Activated naive CD4-positive, alpha-beta T cell treated with anti-CD3 and anti-CD28 coated beads, Interleukin-2, amount 50 U/mL, for 16 hours (primary cell): ENCODE results near the gene EFNA5.
"Not testable (repeated sequence)": the region's sequence is repeated elsewhere in the genome, so short reads cannot be mapped to it uniquely, and the experiment has no call there.

Experiments
- DNase-seq: peaks from one replicate; pipeline ENCODE4 v3.0.0-alpha.2; 2020

Gene EFNA5

GRCh38 chr5:107352576-107352975, 318.2 kb downstream of the EFNA5 start:
- no peak for DNase-seq

DNA sequence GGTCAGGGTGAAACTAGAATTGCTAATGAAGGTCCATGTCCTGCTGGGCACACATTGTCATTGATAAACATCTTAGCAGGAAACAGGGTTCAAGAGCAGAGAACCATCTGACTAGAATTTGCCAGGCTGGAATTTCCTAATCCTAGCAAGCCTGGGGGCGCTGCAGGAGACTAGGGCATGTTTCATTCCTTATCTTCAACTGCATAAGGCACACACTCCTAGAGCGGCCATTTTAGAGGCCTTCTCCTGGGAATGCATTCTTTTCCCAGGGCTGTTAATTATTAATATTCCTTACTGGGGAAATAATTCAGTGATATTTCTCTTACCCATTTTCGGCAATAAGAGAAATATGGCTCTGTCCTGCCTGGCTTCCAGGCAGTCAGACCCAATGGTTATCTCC, 324.2 kb downstream of the EFNA5 start:
- DNase-seq = not testable (repeated sequence)

DNA sequence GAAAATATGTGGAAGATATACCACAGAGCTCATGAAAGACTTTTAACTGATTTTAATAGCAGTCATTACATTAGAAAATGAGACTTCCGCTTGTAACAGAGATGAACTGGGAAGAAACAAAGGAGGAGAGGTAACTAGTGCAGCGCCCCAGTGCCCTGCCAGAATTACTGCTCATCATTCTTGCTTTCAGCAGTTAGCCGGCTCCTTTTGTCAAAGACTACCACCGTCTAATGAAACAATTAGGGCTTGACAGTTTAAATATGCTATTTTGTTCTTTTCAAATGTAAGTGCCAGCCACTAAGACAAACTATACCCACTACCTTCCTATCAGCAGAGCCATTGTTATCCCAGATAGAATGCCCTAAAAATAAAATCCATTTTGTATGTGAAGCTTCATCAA, 328.4 kb downstream of the EFNA5 start:
- DNase-seq = no peak

GRCh38 chr5:107341376-107342084, 329.2 kb downstream of the EFNA5 start:
- no peak for DNase-seq

DNA sequence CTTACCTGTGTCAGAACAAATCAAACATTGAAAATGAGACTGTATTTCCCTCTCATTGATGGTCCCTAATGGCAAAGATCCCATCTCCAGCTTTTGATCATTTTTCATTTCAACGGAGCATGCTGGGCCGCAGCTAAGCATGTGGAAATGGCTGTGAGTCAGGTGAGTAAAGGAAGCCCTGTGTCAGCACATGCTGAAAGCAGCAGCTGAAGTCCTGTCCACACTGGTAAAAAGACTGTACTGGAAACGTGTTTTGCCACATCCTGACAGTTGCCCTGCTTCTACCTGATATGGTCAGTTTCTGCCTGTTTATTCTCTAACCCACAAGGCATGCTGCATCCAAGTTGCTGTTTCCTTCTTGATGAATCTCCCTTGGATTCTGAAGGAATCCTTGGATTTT, 330.1 kb downstream of the EFNA5 start:
- no peak for DNase-seq

- no peak for DNase-seq
These were observed 332.4 kb downstream of the EFNA5 start for GRCh38 chr5:107338335-107338734.

GRCh38 chr5:107337281-107337680, 333.5 kb downstream of the EFNA5 start:
- no peak for DNase-seq

GRCh38 chr5:107331882-107332281, 338.9 kb downstream of the EFNA5 start:
- no peak for DNase-seq

- DNase-seq = no peak
These were observed 339.4 kb downstream of the EFNA5 start for GRCh38 chr5:107331312-107331711.

DNA sequence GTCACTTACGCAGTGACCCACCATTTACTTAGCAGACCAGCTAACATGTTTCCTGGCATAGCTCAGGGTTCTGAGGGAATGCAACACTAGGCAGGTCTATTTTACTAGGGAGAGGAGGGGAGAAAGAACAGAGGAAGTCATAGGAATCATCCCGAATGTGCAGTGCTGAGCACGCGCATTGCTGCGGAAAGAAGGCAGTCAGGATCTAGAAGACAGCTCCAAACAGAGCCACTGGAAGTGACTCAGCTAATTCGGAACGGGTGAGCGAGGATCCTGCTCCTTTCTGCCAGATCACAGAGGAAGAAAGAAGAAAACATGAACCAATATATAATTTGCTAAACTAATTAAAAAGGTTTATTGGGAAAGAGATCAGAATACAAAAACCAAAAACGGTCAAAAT, 339.8 kb downstream of the EFNA5 start:
- no peak for DNase-seq

- DNase-seq = no peak
These were observed 340.9 kb downstream of the EFNA5 start for GRCh38 chr5:107329850-107330249.
